ENCODE measurements around the gene MYO1G.
"Not testable (repeated sequence)": the region's sequence is repeated elsewhere in the genome, so short reads cannot be mapped to it uniquely, and the experiment has no call there.

Gene MYO1G

GRCh38 chr7:44935016-44935415 is 43.8 kb downstream of the MYO1G start:
- DNase-seq = no peak

- DNase-seq = not testable (repeated sequence)
Observed at GRCh38 chr7:44934510-44934909, 44.3 kb downstream of the MYO1G start.

GRCh38 chr7:44930921-44931320 is 47.9 kb downstream of the MYO1G start:
- DNase-seq = no peak

GRCh38 chr7:44922351-44922694 is 56.5 kb downstream of the MYO1G start:
- no peak for DNase-seq

- DNase-seq = peak; percentile 78
Observed at GRCh38 chr7:44921607-44922350, 57.0 kb downstream of the MYO1G start.

- DNase-seq = no peak
Observed at GRCh38 chr7:44920119-44920518, 58.7 kb downstream of the MYO1G start.

GRCh38 chr7:44918029-44918428 is 60.8 kb downstream of the MYO1G start:
- DNase-seq = no peak

- DNase-seq = no peak
Observed at GRCh38 chr7:44917465-44917864, 61.4 kb downstream of the MYO1G start.

- no peak for DNase-seq
Observed at GRCh38 chr7:44914992-44915607, 63.7 kb downstream of the MYO1G start.

GRCh38 chr7:44912775-44913347 is 66.0 kb downstream of the MYO1G start:
- no peak for DNase-seq

All from NK-92 treated with Interleukin-12 subunit alpha and Interleukin-12 subunit beta, amount 100 ng/mL, for 24 hours (cell line).